GM21390 (cell line): Measurements from ENCODE around the gene PAK6.

Experiments
- ATAC-seq: cut with Tn5 transposase; IDR thresholded peaks from one replicate; pipeline ENCODE4 v1.9.1; 2021; ENCODE audit not compliant: unreplicated experiment

Gene PAK6

GRCh38 chr15:40275954-40276353, 37.1 kb downstream of the PAK6 start:
- no peak for ATAC-seq

DNA sequence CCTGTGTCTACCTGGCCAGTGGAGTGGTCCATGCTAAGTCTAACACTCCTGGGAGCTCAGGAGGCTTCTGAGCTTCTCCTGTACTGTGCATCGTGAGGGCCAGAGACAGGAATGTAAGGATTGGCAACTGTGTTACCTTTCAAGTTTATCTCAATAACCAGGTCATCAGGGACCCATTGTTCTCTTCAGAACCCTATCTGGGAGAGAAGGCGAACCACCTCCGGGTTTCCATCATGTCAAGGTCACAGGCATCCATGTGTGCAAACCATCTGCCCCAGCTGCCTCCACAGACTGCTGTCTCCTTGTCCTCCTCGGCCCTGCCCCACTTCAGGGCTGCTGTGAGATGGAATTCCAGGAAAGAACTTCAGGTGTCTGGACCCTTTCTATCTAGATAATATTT, 38.1 kb downstream of the PAK6 start:
- no peak for ATAC-seq

- no peak for ATAC-seq
These were observed 38.6 kb downstream of the PAK6 start for GRCh38 chr15:40277471-40277870.

DNA sequence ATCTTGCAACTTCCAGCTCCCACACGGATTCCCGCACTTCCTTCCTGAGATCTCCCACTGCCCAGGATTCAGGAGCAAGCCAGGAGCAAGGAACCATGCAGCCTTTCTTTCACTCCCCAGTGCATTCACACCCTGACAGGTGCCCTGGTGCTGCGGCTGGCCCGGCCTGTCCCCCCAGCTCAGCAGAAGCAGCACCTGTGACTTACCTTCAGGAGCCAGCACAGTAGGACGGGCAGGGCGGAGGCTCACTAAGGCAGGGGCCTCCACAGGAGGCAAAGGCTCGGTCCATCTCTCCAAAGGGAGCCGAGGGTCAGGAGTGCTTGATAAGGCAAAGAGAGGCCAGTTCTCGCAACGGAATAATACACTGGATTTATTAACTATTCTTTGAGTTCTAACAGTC, 39.2 kb downstream of the PAK6 start:
- ATAC-seq: no peak

DNA sequence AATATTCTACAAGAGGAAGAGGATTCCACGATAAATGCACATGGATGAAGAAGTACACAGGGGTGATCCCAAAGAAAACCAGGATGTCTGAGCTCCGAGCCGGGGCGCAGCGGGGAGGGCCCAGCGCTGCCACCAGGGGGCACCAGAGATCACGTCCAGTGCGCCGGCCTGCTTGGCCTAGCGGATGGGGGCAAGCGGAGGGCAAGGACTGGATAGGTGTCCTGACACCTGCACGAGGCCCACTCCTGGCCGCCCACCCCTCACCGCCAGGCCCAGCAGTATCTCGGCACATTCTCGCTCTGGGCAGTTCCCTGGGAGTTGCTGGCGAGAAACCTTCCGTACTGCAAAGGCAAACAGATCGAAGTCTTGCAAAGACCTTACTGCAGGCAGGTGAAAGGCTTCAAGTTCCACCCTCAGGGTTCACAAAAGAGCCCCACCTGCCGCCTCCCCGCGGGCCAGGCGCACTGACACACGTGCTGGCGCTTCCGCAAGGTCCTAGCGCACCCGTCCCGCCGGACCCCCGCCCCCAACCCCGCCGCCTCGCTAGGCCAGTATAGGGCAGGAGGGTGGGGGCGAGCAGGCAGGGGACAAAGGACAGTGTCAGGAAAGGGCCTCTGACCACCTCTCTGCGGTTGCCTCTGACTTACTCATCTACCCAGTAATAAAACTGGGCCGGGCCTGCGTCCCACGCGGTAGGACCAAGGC, 40.7 kb downstream of the PAK6 start:
- no peak for ATAC-seq

GRCh38 chr15:40280260-40281056, 41.6 kb downstream of the PAK6 start:
- no peak for ATAC-seq

DNA sequence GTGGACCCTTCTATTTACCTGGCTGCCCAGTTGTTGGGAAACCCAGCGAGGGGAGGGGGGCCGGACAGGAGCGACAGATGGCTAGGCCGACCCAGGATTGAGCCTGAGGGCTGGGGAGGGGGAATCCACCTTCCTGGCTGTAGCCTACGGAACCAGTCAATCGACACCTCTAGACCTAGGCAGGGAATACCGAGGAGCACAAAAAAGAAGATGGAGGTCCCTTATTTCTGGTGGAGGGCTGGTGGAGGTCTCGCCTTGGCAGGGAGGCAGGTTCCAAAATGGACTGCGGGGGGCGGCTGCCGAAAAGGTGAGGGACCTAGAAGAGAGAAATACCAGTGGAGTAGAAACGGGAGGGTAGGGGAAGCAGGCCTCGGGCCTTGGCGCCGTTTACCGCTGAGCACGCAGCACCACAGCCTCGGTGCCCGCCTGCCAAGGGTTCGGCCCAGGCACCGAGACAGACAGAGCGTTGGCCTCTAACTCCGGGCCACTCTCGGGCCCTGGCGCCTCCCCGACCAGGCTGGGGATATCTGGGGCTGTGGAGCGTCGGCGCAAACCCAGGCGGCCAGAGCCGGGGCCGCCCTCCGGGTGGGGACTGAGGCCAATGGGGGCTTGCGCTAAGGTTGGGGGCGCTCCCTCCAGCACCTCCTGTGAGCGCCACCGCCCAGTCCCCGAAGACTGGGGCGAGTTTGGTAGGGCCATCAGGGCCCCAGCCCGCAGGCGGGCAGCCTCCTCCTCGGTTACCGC, 42.4 kb downstream of the PAK6 start:
- ATAC-seq: no peak

- ATAC-seq: no peak
These were observed 42.9 kb downstream of the PAK6 start for GRCh38 chr15:40281801-40282146.

DNA sequence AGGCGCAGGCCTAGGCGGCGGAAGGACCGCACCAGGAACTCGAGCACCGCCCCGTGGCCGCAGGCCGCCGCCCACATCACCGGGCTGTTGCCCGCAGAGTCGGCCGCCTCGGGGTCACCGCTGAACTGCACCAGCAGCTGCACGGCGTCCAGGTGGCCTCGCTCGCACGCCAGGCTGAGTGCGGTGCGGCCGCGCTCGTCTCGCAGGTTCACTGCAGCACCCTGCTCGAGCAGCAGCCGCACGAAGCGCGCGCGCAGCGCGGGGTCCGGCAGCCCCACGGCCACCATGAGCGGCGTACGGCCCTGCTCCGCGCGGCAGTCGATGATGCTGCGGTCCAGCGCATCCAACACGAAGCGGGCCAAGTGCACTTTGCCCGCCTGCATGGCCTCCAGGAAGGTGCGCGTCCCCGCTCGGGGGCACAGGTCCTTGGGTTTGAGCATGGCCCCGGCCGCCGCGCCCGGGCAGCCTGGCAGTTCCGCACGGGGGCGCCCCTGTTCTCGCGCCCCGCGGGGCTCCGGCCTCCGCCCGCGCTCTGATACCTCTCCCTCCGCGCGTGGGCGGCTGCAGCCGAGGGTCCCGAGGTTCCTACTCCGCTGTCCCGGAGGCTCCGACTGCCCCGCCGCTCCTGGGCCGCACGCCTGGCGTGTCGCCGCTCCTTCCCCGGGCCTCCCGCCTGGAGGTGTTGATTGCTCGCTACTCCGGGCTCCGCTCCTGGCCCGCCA, 43.4 kb downstream of the PAK6 start:
- ATAC-seq: peak; percentile 48

GRCh38 chr15:40282869-40283614, 44.2 kb downstream of the PAK6 start, which contains the start of gene ANKRD63:
ANKRD63 (minus strand) TSS chr15:40283064; CDS start chr15:40282586, 478 bp downstream.
- ATAC-seq: peak; percentile 32

DNA sequence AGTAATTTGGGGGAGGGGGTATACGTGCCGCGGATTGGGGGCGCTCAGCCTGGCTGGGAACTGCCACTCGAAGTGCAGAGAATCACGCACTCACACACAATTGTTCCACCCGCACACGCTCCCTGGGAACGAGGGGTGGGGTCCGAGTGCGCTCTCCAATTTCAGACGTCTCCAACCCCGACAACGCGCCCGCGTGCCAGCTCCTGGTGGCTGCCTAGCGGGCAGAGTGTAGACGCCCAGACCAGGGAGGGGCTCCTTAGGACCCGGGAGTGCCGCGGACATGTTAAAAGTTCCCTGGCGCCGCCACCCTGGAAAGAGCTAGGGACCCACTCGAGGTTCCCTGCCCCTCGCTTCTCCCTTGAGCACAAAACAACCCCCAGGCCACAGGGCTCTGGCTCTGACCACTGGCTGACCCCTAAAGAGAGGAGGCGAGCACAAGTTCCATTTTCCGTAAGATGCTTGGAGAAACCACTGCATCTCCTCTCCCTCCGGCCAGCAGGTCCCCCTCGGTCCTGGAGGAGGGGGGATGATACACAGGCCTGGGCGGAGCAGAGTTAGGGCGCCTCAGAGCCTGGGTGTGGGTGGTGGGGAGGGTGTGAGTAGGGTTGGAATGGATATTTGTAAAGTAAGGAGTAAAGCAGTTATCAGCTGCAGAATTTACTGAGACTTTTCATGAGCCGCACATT, 44.9 kb downstream of the PAK6 start:
- ATAC-seq: no peak

DNA sequence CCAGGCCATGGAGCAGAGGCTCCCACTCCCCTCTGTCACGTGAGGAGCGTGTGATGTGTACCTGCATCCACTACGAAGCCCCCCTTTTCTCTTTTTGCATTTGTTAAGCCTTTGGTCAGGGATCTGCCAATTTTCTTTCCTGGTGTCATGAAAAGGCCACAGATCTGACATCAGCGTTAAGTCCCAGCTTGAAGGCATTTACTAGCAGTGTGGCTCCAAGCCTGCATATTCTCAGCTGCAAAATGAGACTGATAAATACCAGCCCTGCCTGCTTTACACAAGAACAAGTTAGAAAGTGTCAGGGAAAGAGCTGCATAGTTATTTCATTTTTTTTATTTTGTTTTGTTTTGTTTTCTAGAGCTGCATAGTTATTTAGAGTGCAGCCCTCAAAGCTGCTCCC, 46.3 kb downstream of the PAK6 start:
- ATAC-seq: no peak

DNA sequence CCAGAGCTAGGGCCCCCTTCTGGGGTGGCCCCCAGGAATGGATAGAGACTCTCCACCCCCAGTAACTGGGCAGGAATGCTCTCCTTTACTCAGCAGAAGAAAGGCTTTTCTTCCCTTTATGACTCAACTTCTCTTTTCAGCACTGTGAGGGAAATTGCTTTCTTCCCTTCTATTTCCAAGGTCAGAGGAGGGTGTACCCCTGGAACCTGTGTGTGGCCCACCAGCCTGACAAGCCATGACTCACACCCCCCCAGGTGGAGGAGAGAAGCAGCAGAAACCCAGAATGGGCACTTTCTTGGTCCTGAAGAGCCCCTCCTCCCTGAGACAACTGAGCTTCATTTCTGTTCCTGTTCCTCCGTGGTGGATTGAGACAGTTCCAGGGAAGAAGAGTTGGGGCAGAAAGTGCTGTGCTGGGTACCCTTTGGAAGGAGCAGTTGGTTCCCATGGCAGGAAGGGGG, 46.7 kb downstream of the PAK6 start:
- no peak for ATAC-seq

GRCh38 chr15:40286061-40286532, 47.2 kb downstream of the PAK6 start:
- ATAC-seq: no peak

DNA sequence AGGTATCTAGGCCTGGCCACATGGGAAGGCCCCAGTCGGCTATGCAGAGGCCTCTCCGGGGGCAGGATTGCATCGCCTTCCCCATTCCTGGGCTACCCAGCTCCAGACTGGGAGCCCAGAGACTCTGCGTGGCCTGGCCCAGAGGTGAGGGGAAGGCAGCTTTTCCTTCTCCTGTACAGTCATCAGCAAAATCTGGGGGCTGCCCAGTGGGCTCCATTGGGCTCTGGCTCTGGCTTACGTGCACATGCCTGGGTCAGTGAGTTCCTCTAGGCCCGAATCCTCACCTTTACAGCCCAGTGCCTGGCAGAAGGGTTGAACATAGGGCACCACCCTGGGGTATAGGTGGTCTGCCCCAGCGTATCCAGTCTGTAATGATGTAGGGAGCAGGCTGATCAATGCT, 47.9 kb downstream of the PAK6 start:
- no peak for ATAC-seq

DNA sequence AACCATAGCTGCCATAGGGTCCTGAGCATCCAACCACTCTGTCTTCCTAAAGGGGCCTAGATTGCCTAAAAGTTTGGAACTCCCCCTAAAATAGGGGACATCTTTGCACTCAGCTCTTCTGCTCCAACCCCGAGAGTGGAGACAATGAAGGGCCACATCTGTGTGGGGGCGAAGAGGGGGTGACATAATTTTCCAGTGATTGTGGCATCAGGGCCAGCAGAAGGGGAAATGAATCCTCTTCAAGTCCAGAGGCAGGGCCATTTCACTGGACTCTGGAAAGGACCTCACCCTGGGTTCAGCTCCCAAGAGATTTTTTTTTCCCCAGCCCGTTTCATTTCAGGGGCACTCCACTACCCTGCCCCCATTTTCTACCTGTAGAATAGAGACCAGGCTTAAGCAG, 48.6 kb downstream of the PAK6 start:
- no peak for ATAC-seq

GRCh38 chr15:40287968-40288367, 49.1 kb downstream of the PAK6 start:
- no peak for ATAC-seq

DNA sequence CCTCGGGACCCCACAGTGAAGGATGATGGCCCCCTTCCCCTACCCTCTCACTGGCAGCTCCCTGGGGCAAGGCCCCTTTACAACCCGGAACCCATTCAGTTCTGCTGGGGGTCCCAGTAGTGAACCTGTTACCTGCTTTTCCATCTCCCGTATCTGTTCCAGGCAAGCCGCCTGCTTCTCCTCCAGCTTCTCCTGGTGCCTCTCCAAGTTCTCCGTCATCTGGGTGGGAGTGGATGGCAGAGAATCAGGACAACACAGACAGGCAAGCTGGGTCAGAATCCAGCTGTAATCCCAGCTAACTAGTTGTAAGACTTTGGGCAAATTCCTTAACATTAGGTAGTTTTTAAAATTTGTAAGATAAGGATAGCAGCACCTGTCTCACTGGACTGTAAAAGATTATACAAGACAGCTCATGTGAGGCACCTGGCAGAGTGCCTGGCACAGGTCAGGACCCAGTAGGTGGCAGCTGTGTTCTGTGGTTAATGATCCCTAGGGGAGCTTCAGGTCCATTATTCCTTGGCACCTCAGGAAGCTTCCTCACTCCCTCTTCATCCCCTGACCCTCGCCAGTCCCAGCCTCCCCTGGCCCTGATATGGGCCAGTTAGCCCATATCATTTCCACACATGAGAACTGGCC, 50.4 kb downstream of the PAK6 start:
- no peak for ATAC-seq

GRCh38 chr15:40290545-40290917, 51.7 kb downstream of the PAK6 start:
- ATAC-seq: no peak
